ENCODE measurements around the gene ADGRG4. TPM values are rescaled to one million over a fixed set of nuclear protein-coding genes. Genes with fewer than 3 reads are reported as not detected.

Gene ADGRG4
- total RNA-seq, 1 experiment from 2014 or later: not detected

DNA sequence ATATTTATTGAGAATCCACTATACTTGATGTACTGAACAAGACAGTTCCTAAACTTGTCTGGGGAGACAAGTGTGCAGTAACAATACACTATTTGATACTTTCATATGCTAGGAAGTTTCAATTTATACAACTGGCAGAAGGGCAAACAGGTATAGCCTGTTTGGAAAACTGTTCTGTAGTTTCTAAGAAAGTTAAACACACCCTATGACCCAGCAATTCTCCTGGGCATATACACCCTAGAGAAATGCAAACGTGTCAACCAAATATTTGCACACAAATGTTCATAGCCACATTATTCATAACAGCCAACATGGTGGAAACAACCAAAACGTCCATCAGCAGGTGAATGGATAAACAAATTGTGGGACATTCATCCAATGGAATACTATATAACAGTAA, 123.0 kb downstream of the ADGRG4 start:
- Histone ChIP-seq H3K4me1 (ENCODE audit: control insufficient read depth, insufficient read depth, low read length) (no peaks in the 10 kb centered on the region), H3K4me3 (ENCODE audit: low read depth in 2 of 2, low read length in 2 of 2) (no peak overlapping the region)
- POLR2A ChIA-PET: no interaction called here

DNA sequence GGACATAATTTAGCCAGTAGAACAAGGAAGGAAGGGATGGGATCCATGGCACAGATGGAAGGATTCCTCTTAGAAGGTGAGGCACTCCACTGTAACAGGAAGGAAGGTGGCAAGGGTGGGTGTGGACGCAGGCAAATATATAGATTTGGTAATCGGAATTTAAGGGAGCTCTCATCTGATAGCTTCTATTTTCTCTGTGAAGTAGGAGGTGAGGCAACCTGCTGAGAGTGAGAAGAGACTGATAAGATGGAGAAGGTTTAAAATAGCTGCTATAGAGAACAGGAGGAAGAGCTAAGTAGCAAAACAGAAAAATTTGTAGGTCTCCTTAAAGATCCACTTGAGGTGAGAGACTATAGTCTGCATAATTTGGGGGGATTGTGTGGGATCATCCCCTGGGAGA, 125.2 kb downstream of the ADGRG4 start:
- ChIA-PET POLR2A (interaction anchor here (0.6 kb wide), 1 partner anchor 65 kb away, joined by 8 read pairs; no protein-coding TSS in a partner anchor), CTCF (no interaction called here)
- H3K27me3 ChIP-seq (ENCODE audit: control insufficient read depth, insufficient read depth, low read length): no peaks in the 10 kb centered on the region; the same call in 1 of the 2 replicates

More for the DNA sequence above, 123.0 kb downstream of the ADGRG4 start:
- in situ Hi-C loops (cut with HindIII; ENCODE audit: low pct_unique_long_range_greater_than_20kb, low sequenced_read_pairs) (no loop called here), intact Hi-C loops (cut with micrococcal nuclease; ENCODE audit: unreplicated experiment) (no loop called here)
- no TSS peak for BruUV-seq (replicated peaks)
- CTCF ChIA-PET: no interaction called here
- DNase-seq (ENCODE audit: low read depth, low spot score): no peak
- no peaks in the 10 kb centered on the region for H3K9me3 ChIP-seq (ENCODE audit: control insufficient read depth, insufficient read depth, low read depth, low read length)
- TF ChIP-seq, protein P1, sequence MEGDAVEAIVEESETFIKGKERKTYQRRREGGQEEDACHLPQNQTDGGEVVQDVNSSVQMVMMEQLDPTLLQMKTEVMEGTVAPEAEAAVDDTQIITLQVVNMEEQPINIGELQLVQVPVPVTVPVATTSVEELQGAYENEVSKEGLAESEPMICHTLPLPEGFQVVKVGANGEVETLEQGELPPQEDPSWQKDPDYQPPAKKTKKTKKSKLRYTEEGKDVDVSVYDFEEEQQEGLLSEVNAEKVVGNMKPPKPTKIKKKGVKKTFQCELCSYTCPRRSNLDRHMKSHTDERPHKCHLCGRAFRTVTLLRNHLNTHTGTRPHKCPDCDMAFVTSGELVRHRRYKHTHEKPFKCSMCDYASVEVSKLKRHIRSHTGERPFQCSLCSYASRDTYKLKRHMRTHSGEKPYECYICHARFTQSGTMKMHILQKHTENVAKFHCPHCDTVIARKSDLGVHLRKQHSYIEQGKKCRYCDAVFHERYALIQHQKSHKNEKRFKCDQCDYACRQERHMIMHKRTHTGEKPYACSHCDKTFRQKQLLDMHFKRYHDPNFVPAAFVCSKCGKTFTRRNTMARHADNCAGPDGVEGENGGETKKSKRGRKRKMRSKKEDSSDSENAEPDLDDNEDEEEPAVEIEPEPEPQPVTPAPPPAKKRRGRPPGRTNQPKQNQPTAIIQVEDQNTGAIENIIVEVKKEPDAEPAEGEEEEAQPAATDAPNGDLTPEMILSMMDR (IDR thresholded peaks at IDR 0.05): no peak
- TF ChIP-seq POLR2AphosphoS5 (IDR thresholded peaks at IDR 0.05; ENCODE audit: low read depth, low read length): no peak
- TF ChIP-seq TCF7L2 (IDR thresholded peaks at IDR 0.05; ENCODE audit: low read depth, low read length): no peak
- TF ChIP-seq, protein P2, sequence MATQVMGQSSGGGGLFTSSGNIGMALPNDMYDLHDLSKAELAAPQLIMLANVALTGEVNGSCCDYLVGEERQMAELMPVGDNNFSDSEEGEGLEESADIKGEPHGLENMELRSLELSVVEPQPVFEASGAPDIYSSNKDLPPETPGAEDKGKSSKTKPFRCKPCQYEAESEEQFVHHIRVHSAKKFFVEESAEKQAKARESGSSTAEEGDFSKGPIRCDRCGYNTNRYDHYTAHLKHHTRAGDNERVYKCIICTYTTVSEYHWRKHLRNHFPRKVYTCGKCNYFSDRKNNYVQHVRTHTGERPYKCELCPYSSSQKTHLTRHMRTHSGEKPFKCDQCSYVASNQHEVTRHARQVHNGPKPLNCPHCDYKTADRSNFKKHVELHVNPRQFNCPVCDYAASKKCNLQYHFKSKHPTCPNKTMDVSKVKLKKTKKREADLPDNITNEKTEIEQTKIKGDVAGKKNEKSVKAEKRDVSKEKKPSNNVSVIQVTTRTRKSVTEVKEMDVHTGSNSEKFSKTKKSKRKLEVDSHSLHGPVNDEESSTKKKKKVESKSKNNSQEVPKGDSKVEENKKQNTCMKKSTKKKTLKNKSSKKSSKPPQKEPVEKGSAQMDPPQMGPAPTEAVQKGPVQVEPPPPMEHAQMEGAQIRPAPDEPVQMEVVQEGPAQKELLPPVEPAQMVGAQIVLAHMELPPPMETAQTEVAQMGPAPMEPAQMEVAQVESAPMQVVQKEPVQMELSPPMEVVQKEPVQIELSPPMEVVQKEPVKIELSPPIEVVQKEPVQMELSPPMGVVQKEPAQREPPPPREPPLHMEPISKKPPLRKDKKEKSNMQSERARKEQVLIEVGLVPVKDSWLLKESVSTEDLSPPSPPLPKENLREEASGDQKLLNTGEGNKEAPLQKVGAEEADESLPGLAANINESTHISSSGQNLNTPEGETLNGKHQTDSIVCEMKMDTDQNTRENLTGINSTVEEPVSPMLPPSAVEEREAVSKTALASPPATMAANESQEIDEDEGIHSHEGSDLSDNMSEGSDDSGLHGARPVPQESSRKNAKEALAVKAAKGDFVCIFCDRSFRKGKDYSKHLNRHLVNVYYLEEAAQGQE (IDR thresholded peaks at IDR 0.05; ENCODE audit: insufficient read depth in 1 of 2, low read depth in 2 of 2, low read length in 1 of 2): no peak
- TF ChIP-seq SIN3A (IDR thresholded peaks at IDR 0.05; ENCODE audit: borderline replicate concordance, insufficient read depth, low read depth, low read length): no peak
- H3K36me3 ChIP-seq (ENCODE audit: control insufficient read depth, insufficient read depth, low read length): no peaks in the 10 kb centered on the region
- no peaks in the 10 kb centered on the region; the same call in 1 of the 2 replicates for H3K27me3 ChIP-seq (ENCODE audit: control insufficient read depth, insufficient read depth, low read length)
- no peak for ATAC-seq
- no peak overlapping the region for H3K27ac ChIP-seq (ENCODE audit: low read length)

More for the DNA sequence above, 125.2 kb downstream of the ADGRG4 start:
- BruUV-seq (replicated peaks): no TSS peak
- H3K4me3 ChIP-seq (ENCODE audit: low read depth in 2 of 2, low read length in 2 of 2): no peak overlapping the region
- no peaks in the 10 kb centered on the region for H3K9me3 ChIP-seq (ENCODE audit: control insufficient read depth, insufficient read depth, low read depth, low read length)
- in situ Hi-C loops (cut with HindIII; ENCODE audit: low pct_unique_long_range_greater_than_20kb, low sequenced_read_pairs) (no loop called here), intact Hi-C loops (cut with micrococcal nuclease; ENCODE audit: unreplicated experiment) (no loop called here)
- TF ChIP-seq, protein P2 (IDR thresholded peaks at IDR 0.05; ENCODE audit: insufficient read depth in 1 of 2, low read depth in 2 of 2, low read length in 1 of 2): no peak
- TF ChIP-seq, protein P1 (IDR thresholded peaks at IDR 0.05): no peak
- TF ChIP-seq POLR2AphosphoS5 (IDR thresholded peaks at IDR 0.05; ENCODE audit: low read depth, low read length) (no peak), TCF7L2 (IDR thresholded peaks at IDR 0.05; ENCODE audit: low read depth, low read length) (no peak), SIN3A (IDR thresholded peaks at IDR 0.05; ENCODE audit: borderline replicate concordance, insufficient read depth, low read depth, low read length) (no peak)
- H3K27ac ChIP-seq (ENCODE audit: low read length): no peak overlapping the region
- no peaks in the 10 kb centered on the region for H3K36me3 ChIP-seq (ENCODE audit: control insufficient read depth, insufficient read depth, low read length)
- ATAC-seq: no peak
- no peak for DNase-seq (ENCODE audit: low read depth, low spot score)
- no peaks in the 10 kb centered on the region for H3K4me1 ChIP-seq (ENCODE audit: control insufficient read depth, insufficient read depth, low read length)
